Type B pancreatic cell (in vitro differentiated cells): Measurements from ENCODE around the gene SOWAHA. TPM values are rescaled to one million over a fixed set of nuclear protein-coding genes. Genes with fewer than 3 reads are reported as not detected.

Experiments used
- DNase-seq: peaks from one replicate; pipeline ENCODE4 v3.0.0; 2021; ENCODE audit warnings: mixed read lengths; ENCODE audit not compliant: unreplicated experiment; ENCODE audit errors: extremely low spot score
- H3K27ac Mint-ChIP-seq: 2 replicates; pipeline ENCODE4 v1.8.0; 2021; ENCODE audit warnings: mild to moderate bottlenecking, mixed read lengths
- H3K27me3 Mint-ChIP-seq: 2 replicates; pipeline ENCODE4 v1.8.0; 2021; ENCODE audit warnings: mixed read lengths
- H3K36me3 Mint-ChIP-seq: 2 replicates; pipeline ENCODE4 v1.8.0; 2021; ENCODE audit warnings: mixed read lengths
- H3K4me1 Mint-ChIP-seq: one replicate; pipeline ENCODE4 v1.8.0; 2021; ENCODE audit warnings: mixed read lengths; ENCODE audit not compliant: unreplicated experiment
- H3K4me3 Mint-ChIP-seq: 2 replicates; pipeline ENCODE4 v1.8.0; 2021; ENCODE audit warnings: mild to moderate bottlenecking, mixed read lengths
- H3K9me3 Mint-ChIP-seq: 2 replicates; pipeline ENCODE4 v1.8.0; 2021; ENCODE audit warnings: mixed read lengths
- total RNA-seq: library from RNA; stranded (reverse); gene quantifications from 2 replicates; pipeline ENCODE4 v1.2.1, GENCODE V29; 2021; ENCODE audit warnings: low replicate concordance
- TF ChIP-seq, protein P1 (sequence below): fragments of 200-600 bp; sonication (generic); conservative IDR thresholded peaks from 2 replicates; pipeline ENCODE4 v1.5.0; 2021; ENCODE audit warnings: antibody characterized with exemption, mild to moderate bottlenecking

Gene SOWAHA
- total RNA-seq, 1 donor from 2014 or later = 2.5 TPM

DNA sequence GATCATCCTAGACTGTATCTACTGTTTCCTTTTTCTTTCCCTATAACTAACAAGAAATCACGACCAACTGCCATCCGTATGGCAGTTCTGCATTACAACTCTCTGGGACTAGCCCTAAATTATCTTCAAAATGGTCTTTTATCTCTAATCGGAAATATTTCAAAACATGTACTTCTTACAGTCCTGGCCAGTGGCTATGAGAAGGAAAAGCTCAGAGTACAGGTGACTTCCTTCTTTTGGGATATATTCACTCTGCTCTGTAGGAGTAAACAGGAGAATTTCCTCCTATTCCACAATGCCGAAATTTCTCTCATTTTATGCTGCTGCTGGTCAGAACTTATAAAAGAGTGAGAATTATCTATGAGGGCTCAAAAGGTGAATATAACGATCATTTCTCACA is 34.2 kb upstream of the SOWAHA start:
- Mint-ChIP-seq H3K4me1 (peaks cover 13% of the 10 kb centered on the region), H3K27ac (no peak overlapping the region), H3K27me3 (peaks cover 33% of the 10 kb centered on the region), H3K9me3 (no peaks in the 10 kb centered on the region), H3K4me3 (peak overlapping the region; percentile 85), H3K36me3 (no peaks in the 10 kb centered on the region)
- DNase-seq = no peak
- TF ChIP-seq, protein P1, sequence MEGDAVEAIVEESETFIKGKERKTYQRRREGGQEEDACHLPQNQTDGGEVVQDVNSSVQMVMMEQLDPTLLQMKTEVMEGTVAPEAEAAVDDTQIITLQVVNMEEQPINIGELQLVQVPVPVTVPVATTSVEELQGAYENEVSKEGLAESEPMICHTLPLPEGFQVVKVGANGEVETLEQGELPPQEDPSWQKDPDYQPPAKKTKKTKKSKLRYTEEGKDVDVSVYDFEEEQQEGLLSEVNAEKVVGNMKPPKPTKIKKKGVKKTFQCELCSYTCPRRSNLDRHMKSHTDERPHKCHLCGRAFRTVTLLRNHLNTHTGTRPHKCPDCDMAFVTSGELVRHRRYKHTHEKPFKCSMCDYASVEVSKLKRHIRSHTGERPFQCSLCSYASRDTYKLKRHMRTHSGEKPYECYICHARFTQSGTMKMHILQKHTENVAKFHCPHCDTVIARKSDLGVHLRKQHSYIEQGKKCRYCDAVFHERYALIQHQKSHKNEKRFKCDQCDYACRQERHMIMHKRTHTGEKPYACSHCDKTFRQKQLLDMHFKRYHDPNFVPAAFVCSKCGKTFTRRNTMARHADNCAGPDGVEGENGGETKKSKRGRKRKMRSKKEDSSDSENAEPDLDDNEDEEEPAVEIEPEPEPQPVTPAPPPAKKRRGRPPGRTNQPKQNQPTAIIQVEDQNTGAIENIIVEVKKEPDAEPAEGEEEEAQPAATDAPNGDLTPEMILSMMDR = no peak

DNA sequence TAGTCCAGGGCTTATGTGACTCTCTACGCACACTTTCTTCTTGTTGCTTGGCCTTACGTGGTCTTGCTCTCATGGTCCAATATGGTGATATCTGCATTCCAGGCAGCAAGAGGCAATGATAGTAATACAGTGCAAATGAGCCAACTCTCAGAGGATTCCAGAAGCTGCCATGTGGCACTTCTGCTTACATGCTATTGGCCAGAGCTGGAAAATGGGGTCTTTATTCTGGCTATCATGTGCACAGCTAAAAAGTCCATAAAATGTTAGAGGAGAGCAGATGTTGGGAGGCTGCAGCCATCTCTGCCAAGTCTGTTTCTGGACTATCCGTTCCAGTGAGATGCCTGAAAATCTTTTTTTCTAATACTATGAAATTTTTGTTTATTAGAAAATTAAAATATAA is 33.1 kb upstream of the SOWAHA start:
- DNase-seq = no peak
- H3K9me3 Mint-ChIP-seq = no peaks in the 10 kb centered on the region
- H3K27ac Mint-ChIP-seq = no peak overlapping the region
- H3K4me3 Mint-ChIP-seq = peak overlapping the region; percentile 20
- TF ChIP-seq, protein P1 = no peak
- H3K36me3 Mint-ChIP-seq = no peaks in the 10 kb centered on the region
- peaks cover 33% of the 10 kb centered on the region for H3K27me3 Mint-ChIP-seq
- peaks cover 11% of the 10 kb centered on the region for H3K4me1 Mint-ChIP-seq

DNA sequence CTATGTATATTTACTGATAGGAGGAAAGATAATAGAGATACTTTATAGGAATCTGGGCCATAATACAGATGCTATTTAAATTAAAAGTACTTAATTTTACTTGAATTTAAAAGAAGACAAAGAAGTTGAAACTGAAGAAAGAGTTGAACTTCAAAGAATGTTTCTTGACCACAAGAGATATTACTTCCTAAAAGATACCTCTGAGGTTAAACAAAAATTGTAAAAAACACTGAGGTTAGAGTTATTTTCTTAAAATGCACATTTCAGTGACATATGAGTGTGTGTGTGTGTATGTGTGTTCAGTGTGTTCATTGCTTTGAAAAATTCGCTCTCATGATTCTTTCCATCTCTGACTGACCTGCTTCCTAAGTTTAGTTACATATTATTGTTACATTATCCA is 32.5 kb upstream of the SOWAHA start:
- no peak for DNase-seq
- Mint-ChIP-seq H3K27me3 (peaks cover 33% of the 10 kb centered on the region), H3K9me3 (no peaks in the 10 kb centered on the region), H3K4me3 (no peak overlapping the region), H3K4me1 (peaks cover 7% of the 10 kb centered on the region), H3K36me3 (no peaks in the 10 kb centered on the region), H3K27ac (no peak overlapping the region)
- TF ChIP-seq, protein P1 = no peak

DNA sequence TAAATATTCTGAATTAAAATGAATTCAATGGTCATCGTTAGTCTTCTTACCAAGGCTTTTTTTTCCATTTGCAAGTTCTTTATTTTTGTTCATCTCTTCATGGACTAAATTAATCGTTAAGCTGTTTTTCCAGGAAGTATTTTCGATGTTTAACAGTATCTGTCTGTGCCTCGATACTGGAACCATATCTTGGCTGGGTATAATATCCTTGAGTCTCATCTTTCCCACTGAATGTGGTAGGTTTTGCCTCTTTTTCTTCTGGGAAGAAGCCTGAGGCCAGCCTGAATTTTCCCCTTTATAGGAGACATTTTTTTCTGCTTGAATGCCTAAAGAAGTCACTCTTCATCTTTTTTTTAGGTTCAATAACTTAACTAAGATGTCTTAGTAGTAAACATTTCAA is 32.1 kb upstream of the SOWAHA start:
- DNase-seq = no peak
- Mint-ChIP-seq H3K9me3 (no peaks in the 10 kb centered on the region), H3K27me3 (peaks cover 33% of the 10 kb centered on the region), H3K27ac (no peak overlapping the region), H3K36me3 (no peaks in the 10 kb centered on the region), H3K4me3 (no peak overlapping the region), H3K4me1 (peaks cover 2% of the 10 kb centered on the region)
- TF ChIP-seq, protein P1 = no peak

DNA sequence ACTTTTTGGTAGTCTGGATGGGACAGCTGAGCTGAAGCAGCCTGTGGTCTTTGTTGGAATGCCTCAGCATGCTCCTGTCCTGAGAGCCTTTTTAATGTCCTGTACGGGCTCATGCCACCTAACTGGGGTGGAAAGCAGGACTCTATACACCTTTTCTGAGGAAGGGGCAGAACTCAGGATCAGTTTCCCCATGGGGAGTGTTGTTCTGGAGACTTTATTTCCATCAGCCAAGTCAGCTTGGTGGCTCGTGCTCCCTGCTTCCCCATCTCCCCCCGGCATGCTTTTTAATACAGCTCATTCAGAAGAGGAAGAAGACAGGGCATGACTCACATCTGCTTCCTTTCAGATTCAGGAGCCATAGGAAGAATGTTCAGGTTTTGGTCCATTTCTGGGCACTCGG is 31.0 kb upstream of the SOWAHA start:
- H3K36me3 Mint-ChIP-seq = no peaks in the 10 kb centered on the region

More for the DNA sequence above, 31.0 kb upstream of the SOWAHA start:
- no peak for DNase-seq
- Mint-ChIP-seq H3K27me3 (peaks cover 33% of the 10 kb centered on the region), H3K4me1 (no peaks in the 10 kb centered on the region), H3K9me3 (no peaks in the 10 kb centered on the region), H3K4me3 (no peak overlapping the region), H3K27ac (no peak overlapping the region)
- TF ChIP-seq, protein P1 = no peak
